SU-DHL-6 (cell line): ENCODE results near the gene PLEKHA7.

Experiments
- H2AFZ ChIP-seq: fragments of 200-600 bp; sonication (generic); 2 replicates; pipeline ENCODE4 v1.6.1; 2014; ENCODE audit warnings: low read depth, mild to moderate bottlenecking, moderate library complexity, mixed read lengths, antibody characterized with exemption, low read length; ENCODE audit not compliant: severe bottlenecking
- H3F3A ChIP-seq: fragments of 200-600 bp; shearing (Covaris generic); 2 replicates; pipeline ENCODE4 v1.6.0; 2016; ENCODE audit warnings: antibody characterized with exemption, mild to moderate bottlenecking; ENCODE audit not compliant: insufficient read depth
- H3K27ac ChIP-seq: fragments of 200-600 bp; sonication (generic); 2 replicates; pipeline ENCODE4 v1.5.1; 2016; ENCODE audit warnings: low read depth, mild to moderate bottlenecking, low read length, moderate library complexity, mixed read lengths
- H3K27me3 ChIP-seq: fragments of 200-600 bp; sonication (generic), shearing (Covaris generic); 2 replicates; pipeline ENCODE4 v1.6.0; 2014; ENCODE audit warnings: mild to moderate bottlenecking, low read length
- H3K36me3 ChIP-seq: fragments of 200-600 bp; sonication (generic); 2 replicates; pipeline ENCODE4 v1.6.1; 2014; ENCODE audit warnings: mild to moderate bottlenecking, low read length, mixed read lengths
- H3K4me2 ChIP-seq: fragments of 300-600, 200-600 bp; shearing (Covaris generic), sonication (generic); 2 replicates; pipeline ENCODE4 v1.6.0; 2014; ENCODE audit warnings: low read length, low read depth, mild to moderate bottlenecking; ENCODE audit not compliant: poor library complexity, severe bottlenecking
- H3K4me3 ChIP-seq: fragments of 200-600 bp; sonication (generic); 2 replicates; pipeline ENCODE4 v1.5.1; 2014; ENCODE audit warnings: antibody characterized with exemption, low read length, mild to moderate bottlenecking, mixed read lengths; ENCODE audit not compliant: insufficient read depth, poor library complexity, severe bottlenecking
- H3K79me2 ChIP-seq: fragments of 200-600 bp; sonication (generic); 2 replicates; pipeline ENCODE4 v1.6.1; 2014; ENCODE audit warnings: mild to moderate bottlenecking, low read length, moderate library complexity; ENCODE audit not compliant: insufficient read depth
- H3K9ac ChIP-seq: fragments of 200-600 bp; sonication (generic); 2 replicates; pipeline ENCODE4 v1.7.0; 2014; ENCODE audit warnings: mild to moderate bottlenecking, low read length
- H3K9me2 ChIP-seq: fragments of 200-600 bp; sonication (generic); replicated peaks from 2 replicates; pipeline ENCODE4 v1.6.1; 2014; ENCODE audit warnings: low read length; ENCODE audit not compliant: insufficient read depth
- H3K9me3 ChIP-seq: fragments of 200-600 bp; sonication (generic); 2 replicates; pipeline ENCODE4 v1.6.1; 2014; ENCODE audit warnings: low read length, mixed read lengths; ENCODE audit not compliant: insufficient read depth
- H4K20me1 ChIP-seq: fragments of 200-600 bp; sonication (generic); 2 replicates; pipeline ENCODE4 v1.6.1; 2014; ENCODE audit warnings: low read depth, mild to moderate bottlenecking, antibody characterized with exemption, low read length, moderate library complexity, mixed read lengths
- EZH2phosphoT487 ChIP-seq: fragments of 200-600 bp; sonication (generic), shearing (Covaris generic); conservative IDR thresholded peaks from 2 replicates; pipeline ENCODE4 v1.6.1; 2018; ENCODE audit warnings: mild to moderate bottlenecking, antibody characterized with exemption, low read length, moderate library complexity, mixed read lengths
- TF ChIP-seq, protein P1 (sequence below): fragments of 200-600 bp; sonication (generic); IDR thresholded peaks from one replicate; pipeline ENCODE4 v1.5.1; 2017; ENCODE audit warnings: antibody characterized with exemption, mild to moderate bottlenecking, low read length, moderate library complexity; ENCODE audit not compliant: insufficient read depth, poor library complexity, severe bottlenecking

The PLEKHA7 gene

DNA sequence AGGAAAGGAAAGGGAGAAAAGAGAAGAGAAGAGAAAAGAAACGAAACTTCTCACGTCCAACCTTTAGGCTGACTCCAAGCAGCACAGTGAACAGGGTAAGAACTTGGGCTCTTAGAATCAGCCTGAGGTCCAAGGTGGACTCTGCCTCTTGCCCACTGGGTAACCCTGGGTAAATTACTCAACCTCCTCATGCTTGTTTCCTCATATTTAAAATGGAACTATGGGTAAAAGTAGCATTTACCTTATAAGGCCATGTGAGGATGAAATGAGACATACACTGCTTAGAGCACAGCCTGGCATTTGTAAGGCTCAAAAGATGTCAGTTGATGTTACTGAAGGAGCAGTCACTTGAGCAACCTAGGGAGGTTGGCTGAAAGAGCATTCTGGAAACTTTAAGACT is 167.9 kb downstream of the PLEKHA7 start:
- H2AFZ ChIP-seq = no peak overlapping the region
- H3F3A ChIP-seq = no peaks in the 10 kb centered on the region
- H3K27me3 ChIP-seq = no peaks in the 10 kb centered on the region
- no peaks in the 10 kb centered on the region for H4K20me1 ChIP-seq
- no peak overlapping the region for H3K4me3 ChIP-seq
- no peaks in the 10 kb centered on the region for H3K36me3 ChIP-seq
- H3K9me2 ChIP-seq = no peaks in the 10 kb centered on the region
- no peaks in the 10 kb centered on the region for H3K9me3 ChIP-seq
- H3K9ac ChIP-seq = no peak overlapping the region
- H3K79me2 ChIP-seq = no peaks in the 10 kb centered on the region
- H3K4me2 ChIP-seq = no peak overlapping the region
- H3K27ac ChIP-seq = no peak overlapping the region
- TF ChIP-seq, protein P1, sequence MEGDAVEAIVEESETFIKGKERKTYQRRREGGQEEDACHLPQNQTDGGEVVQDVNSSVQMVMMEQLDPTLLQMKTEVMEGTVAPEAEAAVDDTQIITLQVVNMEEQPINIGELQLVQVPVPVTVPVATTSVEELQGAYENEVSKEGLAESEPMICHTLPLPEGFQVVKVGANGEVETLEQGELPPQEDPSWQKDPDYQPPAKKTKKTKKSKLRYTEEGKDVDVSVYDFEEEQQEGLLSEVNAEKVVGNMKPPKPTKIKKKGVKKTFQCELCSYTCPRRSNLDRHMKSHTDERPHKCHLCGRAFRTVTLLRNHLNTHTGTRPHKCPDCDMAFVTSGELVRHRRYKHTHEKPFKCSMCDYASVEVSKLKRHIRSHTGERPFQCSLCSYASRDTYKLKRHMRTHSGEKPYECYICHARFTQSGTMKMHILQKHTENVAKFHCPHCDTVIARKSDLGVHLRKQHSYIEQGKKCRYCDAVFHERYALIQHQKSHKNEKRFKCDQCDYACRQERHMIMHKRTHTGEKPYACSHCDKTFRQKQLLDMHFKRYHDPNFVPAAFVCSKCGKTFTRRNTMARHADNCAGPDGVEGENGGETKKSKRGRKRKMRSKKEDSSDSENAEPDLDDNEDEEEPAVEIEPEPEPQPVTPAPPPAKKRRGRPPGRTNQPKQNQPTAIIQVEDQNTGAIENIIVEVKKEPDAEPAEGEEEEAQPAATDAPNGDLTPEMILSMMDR = no peak
- TF ChIP-seq EZH2phosphoT487 = no peak

DNA sequence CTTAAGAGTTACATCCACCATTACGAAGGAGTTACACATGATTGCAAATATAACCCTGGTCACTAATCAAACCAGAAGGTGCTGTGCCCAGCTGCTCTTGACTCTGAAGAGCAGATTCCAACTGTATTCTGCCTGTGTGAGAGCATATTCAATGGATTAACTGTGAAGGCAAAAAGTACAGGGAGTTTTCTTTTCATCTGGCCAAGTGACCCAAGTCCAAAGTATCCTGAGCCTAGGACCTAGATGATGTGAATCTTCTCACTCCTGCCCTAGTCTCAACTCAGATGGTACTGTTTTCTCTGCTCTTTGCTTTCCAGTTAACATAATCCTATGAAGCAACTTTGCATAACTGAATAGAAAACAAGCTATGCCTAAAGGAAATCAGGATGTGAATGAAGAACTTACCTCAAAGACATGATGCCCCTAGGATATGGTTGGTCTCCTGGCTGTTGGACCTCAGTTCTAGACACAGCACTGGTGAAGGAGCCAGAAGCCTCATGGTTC is 169.9 kb downstream of the PLEKHA7 start:
- TF ChIP-seq, protein P1 = no peak
- TF ChIP-seq EZH2phosphoT487 = no peak
- Histone ChIP-seq H2AFZ (no peak overlapping the region), H3K9me3 (no peaks in the 10 kb centered on the region), H3K27ac (no peak overlapping the region), H4K20me1 (no peaks in the 10 kb centered on the region), H3K9me2 (no peaks in the 10 kb centered on the region), H3K4me2 (no peak overlapping the region), H3K79me2 (no peaks in the 10 kb centered on the region), H3K27me3 (no peaks in the 10 kb centered on the region), H3K4me3 (no peak overlapping the region), H3F3A (no peaks in the 10 kb centered on the region), H3K9ac (no peak overlapping the region), H3K36me3 (no peaks in the 10 kb centered on the region)

DNA sequence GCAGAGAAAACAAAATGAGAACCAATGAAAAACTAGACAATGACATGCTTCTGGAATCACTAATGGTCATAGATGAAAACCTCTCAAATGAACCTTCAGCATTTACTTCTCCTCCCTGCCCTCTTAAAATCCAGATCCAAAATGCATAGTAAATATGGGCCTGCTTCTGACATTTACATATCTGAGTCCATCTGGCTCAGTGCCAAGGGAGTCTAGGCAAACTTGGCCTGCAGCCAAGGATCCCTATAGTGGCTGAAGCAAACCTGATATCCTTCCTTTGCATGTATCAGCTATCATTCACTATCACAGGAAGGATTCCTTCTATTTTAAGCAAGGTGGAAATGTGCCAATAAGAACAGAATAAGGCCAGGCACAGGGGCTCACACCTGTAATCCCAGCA is 170.9 kb downstream of the PLEKHA7 start:
- Histone ChIP-seq H3K4me3 (no peak overlapping the region), H2AFZ (no peak overlapping the region), H3F3A (no peaks in the 10 kb centered on the region), H4K20me1 (no peaks in the 10 kb centered on the region), H3K4me2 (no peak overlapping the region), H3K9me2 (no peaks in the 10 kb centered on the region), H3K27ac (no peak overlapping the region), H3K9ac (no peak overlapping the region), H3K36me3 (no peaks in the 10 kb centered on the region), H3K79me2 (no peaks in the 10 kb centered on the region), H3K9me3 (no peaks in the 10 kb centered on the region), H3K27me3 (no peaks in the 10 kb centered on the region)
- TF ChIP-seq EZH2phosphoT487 = no peak
- TF ChIP-seq, protein P1 = no peak
